ENCODE data around the gene RPTN. TPM values are rescaled to one million over a fixed set of nuclear protein-coding genes. Genes with fewer than 3 reads are reported as not detected.

RPTN gene
- total RNA-seq, 1 experiment from 2014 or later = not detected

- Mint-ChIP-seq H3K4me1 (no peaks in the 10 kb centered on the region), H3K27me3 (ENCODE audit: low read depth) (no peaks in the 10 kb centered on the region), H3K27ac (no peak overlapping the region), H3K9me3 (peaks cover 50 to 85% of the 10 kb centered on the region in 2 experiments), H3K36me3 (ENCODE audit: insufficient read depth in 1 of 3, low read depth in 3 of 3) (no peaks in the 10 kb centered on the region; a peak in 2 of 7 replicates), H3K4me3 (no peak overlapping the region)
- H4K8ac ChIP-seq (replicated peaks; ENCODE audit: insufficient read length, low read depth, low read length) = no peak overlapping the region
- H3K9me3 ChIP-seq (ENCODE audit: control insufficient read depth, low read depth, low read length) = peaks cover 38% of the 10 kb centered on the region
- no peak overlapping the region for H4K5ac ChIP-seq (ENCODE audit: insufficient read length, low read depth, low read length)
- no peak overlapping the region for H4K91ac ChIP-seq (ENCODE audit: insufficient read length, low read depth, low read length)
- no peak overlapping the region for H3T11ph ChIP-seq (ENCODE audit: low read length)
- H3K9ac ChIP-seq (ENCODE audit: extremely low read depth, insufficient read length, low read length) = no peak overlapping the region
- H3K23ac ChIP-seq (ENCODE audit: insufficient read length, low read depth, low read length) = no peak overlapping the region
- H2BK12ac ChIP-seq (ENCODE audit: insufficient read length, low read depth, low read length) = no peak overlapping the region
- no peak for TF ChIP-seq CTCF (conservative IDR thresholded peaks at IDR 0.05)
- H2BK5ac ChIP-seq (ENCODE audit: insufficient read length, low read length) = no peak overlapping the region
- H3K79me2 ChIP-seq (ENCODE audit: insufficient read depth, low read length) = no peaks in the 10 kb centered on the region
- no peak overlapping the region for H3K14ac ChIP-seq (ENCODE audit: insufficient read depth, low read length)
- no peak overlapping the region for H2AK5ac ChIP-seq (ENCODE audit: insufficient read length, low read length)
- no peak overlapping the region for H3K56ac ChIP-seq (ENCODE audit: insufficient read length, low read depth, low read length)
- H3K4me1 ChIP-seq (ENCODE audit: insufficient read depth, low read length) = no peaks in the 10 kb centered on the region
- no peaks in the 10 kb centered on the region for H4K20me1 ChIP-seq (ENCODE audit: control insufficient read depth, insufficient read depth, insufficient read length)
- no peaks in the 10 kb centered on the region for H3K27me3 ChIP-seq (ENCODE audit: insufficient read depth, low read length)
- no peak overlapping the region for H2BK15ac ChIP-seq (ENCODE audit: low read depth, low read length)
- no peak overlapping the region for H3K4me2 ChIP-seq (ENCODE audit: insufficient read depth, insufficient read length, low read length)
- H3K18ac ChIP-seq (ENCODE audit: insufficient read length, low read depth, low read length) = no peak overlapping the region
- DNase-seq = no peak
- H3K4ac ChIP-seq (ENCODE audit: low read depth, low read length) = no peak overlapping the region
- no peak overlapping the region for H2BK120ac ChIP-seq (ENCODE audit: low read depth, low read length, poor library complexity, severe bottlenecking)
- H3K23me2 ChIP-seq (ENCODE audit: insufficient read length, low read depth, low read length, poor library complexity, severe bottlenecking) = no peaks in the 10 kb centered on the region
- no peak overlapping the region for H2AFZ ChIP-seq (ENCODE audit: low read length)
- no CpG with 5 or more reads among the region's 5 CpGs for whole genome bisulfite sequencing (ENCODE audit: extremely low coverage, insufficient read length, low lambda C conversion rate)
- H3K79me1 ChIP-seq (ENCODE audit: insufficient read depth, low read depth, low read length, poor library complexity, severe bottlenecking) = no peaks in the 10 kb centered on the region
- no peak overlapping the region for H2BK20ac ChIP-seq (ENCODE audit: low read depth, low read length, poor library complexity, severe bottlenecking)
- H3K27ac ChIP-seq (ENCODE audit: insufficient read length, low read depth, low read length) = no peak overlapping the region
These were observed 27.7 kb upstream of the RPTN start for GRCh38 chr1:152186556-152187285.

All from H9 (cell line).